A549 (cell line): Measurements from ENCODE around the gene SAP30L. TPM values are rescaled to one million over a fixed set of nuclear protein-coding genes. Genes with fewer than 3 reads are reported as not detected.

Experiments used
- ATAC-seq, 2 experiments: fragments of 200-7000 bp in 1 of 2; fragments of >200 bp in 1 of 2; cut with Nextera tagmentation in 1 of 2; cut with Tn5 transposase in 1 of 2; 3 replicates each; pipeline versions ENCODE4 v1.8.0 to v1.9.1; 2018 to 2020; ENCODE audit warnings: mild to moderate bottlenecking in 1 of 2, moderate library complexity in 1 of 2
- CTCF ChIA-PET: fragments of 300-600 bp; sonication (Branson Sonifier 250); formaldehyde crosslinking; extraction: SDS; loops from one replicate; lab custom pipeline; 2021; ENCODE audit warnings: antibody characterized with exemption, inconsistent platforms; lab: Yijun Ruan, JAX
- POLR2A ChIA-PET: fragments of 350-600 bp; formaldehyde crosslinking; extraction: SDS; loops from one replicate; lab custom pipeline; 2021; ENCODE audit warnings: antibody characterized with exemption, inconsistent platforms; lab: Yijun Ruan, JAX
- DNase-seq, 2 experiments: peaks; one replicate each; pipeline versions ENCODE4 v3.0.0 to v3.0.0-alpha.2; 2011 to 2016; ENCODE audit warnings: low read depth in 1 of 2, low spot score in 1 of 2
- FAIRE-seq: peaks from 2 replicates; lab custom pipeline; 2011; peaks lifted over from hg19 to GRCh38; lab: Jason Lieb, UNC
- H3K27ac ChIP-seq, 2 experiments: fragments of >200 bp; sonication (Bioruptor Twin); formaldehyde crosslinking; 3 replicates each; pipeline ENCODE4 v1.5.1; 2016 to 2017
- H3K4me1 ChIP-seq: fragments of >200 bp; sonication (Bioruptor Twin); formaldehyde crosslinking; 3 replicates; pipeline ENCODE4 v1.6.1; 2016
- H3K4me2 ChIP-seq: fragments of >200 bp; sonication (Bioruptor Twin); formaldehyde crosslinking; 3 replicates; pipeline ENCODE4 v1.6.1; 2016
- H3K4me3 ChIP-seq: fragments of >200 bp; sonication (Bioruptor Twin); formaldehyde crosslinking; 3 replicates; pipeline ENCODE4 v1.5.1; 2016
- H3K9me3 ChIP-seq: fragments of >200 bp; sonication (Bioruptor Twin); formaldehyde crosslinking; 3 replicates; pipeline ENCODE4 v1.6.1; 2016
- CBX2 ChIP-seq: fragments of 200-600 bp; sonication (generic); IDR thresholded peaks from 2 replicates; pipeline ENCODE4 v1.6.1; 2016; ENCODE audit warnings: low read depth, mild to moderate bottlenecking, borderline replicate concordance
- CHD2 ChIP-seq: fragments of 150-350 bp; IDR thresholded peaks from 2 replicates; pipeline ENCODE4 v1.6.1; 2014; ENCODE audit warnings: low read length; ENCODE audit not compliant: partially characterized antibody
- EHMT2 ChIP-seq: fragments of 200-600 bp; sonication (generic); IDR thresholded peaks from 2 replicates; pipeline ENCODE4 v1.6.1; 2016; ENCODE audit warnings: antibody characterized with exemption, low read depth, mild to moderate bottlenecking, moderate library complexity
- HOXA7 ChIP-seq: fragments of 250-450 bp; sonication (Bioruptor Pico); IDR thresholded peaks from 2 replicates; pipeline ENCODE4 v1.5.0; 2020; ENCODE audit warnings: mild to moderate bottlenecking, moderate library complexity
- JUN ChIP-seq, 2 experiments: fragments of >200 bp; sonication (Bioruptor Twin); formaldehyde crosslinking; IDR thresholded peaks; 2 replicates in 1 of 2; 3 replicates in 1 of 2; pipeline ENCODE4 v1.6.1; 2016 to 2017
- KDM1A ChIP-seq: fragments of 200-600 bp; sonication (generic); IDR thresholded peaks from 2 replicates; pipeline ENCODE4 v1.6.1; 2016; ENCODE audit warnings: low read depth, mild to moderate bottlenecking
- MAFK ChIP-seq: fragments of 450-650 bp; IDR thresholded peaks from 2 replicates; pipeline ENCODE4 v1.6.1; 2014; ENCODE audit not compliant: partially characterized antibody
- MAZ ChIP-seq: fragments of 150-350 bp; IDR thresholded peaks from 2 replicates; pipeline ENCODE4 v1.6.1; 2014; ENCODE audit warnings: antibody characterized with exemption, low read depth, low read length, borderline replicate concordance
- POLR2A ChIP-seq: IDR thresholded peaks from 2 replicates; pipeline ENCODE4 v1.6.1; 2012; ENCODE audit warnings: mild to moderate bottlenecking, low read length
- POLR2AphosphoS2 ChIP-seq: conservative IDR thresholded peaks from 2 replicates; pipeline ENCODE4 v1.6.1; 2012; ENCODE audit warnings: low read length, improper control_type of control experiment, inconsistent platforms
- RCOR1 ChIP-seq: fragments of 150-350 bp; IDR thresholded peaks from 2 replicates; pipeline ENCODE4 v1.6.1; 2014; ENCODE audit warnings: antibody characterized with exemption, low read length, low read depth
- RFX5 ChIP-seq: fragments of 450-650 bp; IDR thresholded peaks from 2 replicates; pipeline ENCODE4 v1.7.1; 2014; ENCODE audit warnings: antibody characterized with exemption, mild to moderate bottlenecking, moderate library complexity
- RNF2 ChIP-seq: fragments of 200-600 bp; sonication (generic); IDR thresholded peaks from 2 replicates; pipeline ENCODE4 v1.6.1; 2016; ENCODE audit warnings: low read depth, mild to moderate bottlenecking, antibody characterized with exemption, moderate library complexity, borderline replicate concordance
- TP53 ChIP-seq: fragments of 250-450 bp; sonication (Bioruptor Pico); IDR thresholded peaks from 2 replicates; pipeline ENCODE4 v1.5.0; 2021; ENCODE audit warnings: mild to moderate bottlenecking, moderate library complexity
- ZC3H11A ChIP-seq: fragments of 450-650 bp; IDR thresholded peaks from 2 replicates; pipeline ENCODE4 v1.6.1; 2014; ENCODE audit warnings: antibody characterized with exemption, mild to moderate bottlenecking
- ZFP36 ChIP-seq: fragments of 450-650 bp; IDR thresholded peaks from 2 replicates; pipeline ENCODE4 v1.6.1; 2014; ENCODE audit warnings: borderline replicate concordance; ENCODE audit not compliant: partially characterized antibody
- WGBS: methylation state at CpG from one replicate; pipeline ENCODE4 v1.1.6; 2017; ENCODE audit errors: missing lambda C conversion rate; 5-methylcytosine and 5-hydroxymethylcytosine counted together
- polyA plus RNA-seq, 4 experiments: library from polyadenylated mRNA; depleted of rRNA in 3 of 4; stranded (reverse); fragments of >200 nt; fragmentation: RNase III in 1 of 4; extraction: RNeasy Plus Mini Kit Qiagen cat#74134 plus additional on column Dnase treatment in 1 of 4; gene quantifications; 2 replicates in 3 of 4; 3 replicates in 1 of 4; pipeline ENCODE4 v1.2.3, GENCODE V29; 2011 to 2017
- TF ChIP-seq, protein P1 (sequence below): fragments of >200 bp; sonication (Bioruptor Twin); formaldehyde crosslinking; IDR thresholded peaks from 3 replicates; pipeline ENCODE4 v1.5.1; 2016
- TF ChIP-seq, protein P2 (sequence below): fragments of 150-350 bp; IDR thresholded peaks from 2 replicates; pipeline ENCODE4 v1.6.1; 2014; ENCODE audit warnings: low read depth, mild to moderate bottlenecking, low read length

Gene SAP30L
- polyA plus RNA-seq, 2 of the 4 experiments (the other 2 are of a cell fraction): 24.9 to 50.3 TPM

DNA sequence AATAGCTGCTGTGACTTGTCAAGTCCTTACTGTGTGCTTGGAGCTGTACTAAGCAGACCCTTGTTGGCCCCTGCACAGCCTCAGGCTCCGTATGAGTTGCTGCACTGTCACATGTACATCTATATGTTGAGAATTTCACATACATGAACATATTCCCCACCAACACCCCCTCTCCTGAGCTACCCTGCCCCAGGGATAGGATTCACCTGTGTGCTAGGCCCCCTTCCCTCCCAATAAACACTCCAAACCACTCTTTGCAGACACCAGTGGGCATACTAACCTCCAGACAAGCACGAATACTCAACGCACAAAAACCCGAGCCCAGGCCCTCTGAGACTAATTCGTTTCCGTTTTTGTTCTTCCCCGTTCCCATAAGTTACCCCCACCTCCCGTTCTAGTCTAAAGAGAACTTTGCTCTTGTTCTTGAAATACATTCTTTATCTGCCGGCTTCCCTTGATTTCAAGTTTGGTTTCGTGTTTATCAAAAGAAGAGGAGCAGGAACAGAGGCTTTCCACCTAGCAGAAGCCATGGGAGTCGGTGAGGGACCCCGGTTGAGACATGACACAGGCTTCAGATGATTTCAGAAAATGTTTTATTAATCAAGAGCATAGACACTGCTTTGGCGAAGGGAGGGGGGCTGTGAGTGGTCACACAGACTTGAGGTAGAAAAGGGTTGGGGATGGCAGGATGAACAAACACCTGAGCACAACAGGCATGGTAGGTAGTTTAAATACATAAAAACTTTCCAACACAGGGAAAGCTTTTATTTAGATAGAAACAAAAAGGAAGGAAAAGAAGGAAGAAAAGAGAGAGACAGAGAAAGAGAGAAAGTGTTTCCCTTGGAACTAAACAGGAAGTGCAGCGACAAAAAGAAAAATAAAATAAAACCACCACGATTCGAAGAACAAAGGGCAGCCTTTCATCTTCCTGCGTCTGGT, 28.9 kb downstream of the SAP30L start:
- Histone ChIP-seq H3K4me3 (no peak overlapping the region), H3K27ac (no peak overlapping the region), H3K9me3 (no peaks in the 10 kb centered on the region), H3K4me2 (no peak overlapping the region), H3K4me1 (peaks cover 20% of the 10 kb centered on the region)
- WGBS: 67% methylated on average over 17 of the region's 17 CpGs
- ChIA-PET POLR2A (interaction anchor here (0.6 kb wide), 1 partner anchor 12 kb away, joined by 3 read pairs; no protein-coding TSS in a partner anchor), CTCF (interaction anchor here (0.8 to 19.7 kb wide), 2 partner anchors 47 to 136 kb away, joined by 3 to 304 read pairs; no protein-coding TSS in a partner anchor)
- no peak for TF ChIP-seq JUN (IDR thresholded peaks at IDR 0.05)
- TF ChIP-seq ZC3H11A: no peak
- no peak for TF ChIP-seq MAZ
- no peak for TF ChIP-seq POLR2A
- TF ChIP-seq RCOR1: no peak
- no peak for TF ChIP-seq MAFK
- TF ChIP-seq POLR2AphosphoS2: no peak
- TF ChIP-seq CBX2: no peak
- TF ChIP-seq, protein P1, sequence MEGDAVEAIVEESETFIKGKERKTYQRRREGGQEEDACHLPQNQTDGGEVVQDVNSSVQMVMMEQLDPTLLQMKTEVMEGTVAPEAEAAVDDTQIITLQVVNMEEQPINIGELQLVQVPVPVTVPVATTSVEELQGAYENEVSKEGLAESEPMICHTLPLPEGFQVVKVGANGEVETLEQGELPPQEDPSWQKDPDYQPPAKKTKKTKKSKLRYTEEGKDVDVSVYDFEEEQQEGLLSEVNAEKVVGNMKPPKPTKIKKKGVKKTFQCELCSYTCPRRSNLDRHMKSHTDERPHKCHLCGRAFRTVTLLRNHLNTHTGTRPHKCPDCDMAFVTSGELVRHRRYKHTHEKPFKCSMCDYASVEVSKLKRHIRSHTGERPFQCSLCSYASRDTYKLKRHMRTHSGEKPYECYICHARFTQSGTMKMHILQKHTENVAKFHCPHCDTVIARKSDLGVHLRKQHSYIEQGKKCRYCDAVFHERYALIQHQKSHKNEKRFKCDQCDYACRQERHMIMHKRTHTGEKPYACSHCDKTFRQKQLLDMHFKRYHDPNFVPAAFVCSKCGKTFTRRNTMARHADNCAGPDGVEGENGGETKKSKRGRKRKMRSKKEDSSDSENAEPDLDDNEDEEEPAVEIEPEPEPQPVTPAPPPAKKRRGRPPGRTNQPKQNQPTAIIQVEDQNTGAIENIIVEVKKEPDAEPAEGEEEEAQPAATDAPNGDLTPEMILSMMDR: no peak
- no peak for TF ChIP-seq ZFP36
- no peak for TF ChIP-seq HOXA7 (CRISPR knock-in tag)
- TF ChIP-seq KDM1A: no peak
- TF ChIP-seq TP53 (CRISPR knock-in tag): no peak
- TF ChIP-seq, protein P2, sequence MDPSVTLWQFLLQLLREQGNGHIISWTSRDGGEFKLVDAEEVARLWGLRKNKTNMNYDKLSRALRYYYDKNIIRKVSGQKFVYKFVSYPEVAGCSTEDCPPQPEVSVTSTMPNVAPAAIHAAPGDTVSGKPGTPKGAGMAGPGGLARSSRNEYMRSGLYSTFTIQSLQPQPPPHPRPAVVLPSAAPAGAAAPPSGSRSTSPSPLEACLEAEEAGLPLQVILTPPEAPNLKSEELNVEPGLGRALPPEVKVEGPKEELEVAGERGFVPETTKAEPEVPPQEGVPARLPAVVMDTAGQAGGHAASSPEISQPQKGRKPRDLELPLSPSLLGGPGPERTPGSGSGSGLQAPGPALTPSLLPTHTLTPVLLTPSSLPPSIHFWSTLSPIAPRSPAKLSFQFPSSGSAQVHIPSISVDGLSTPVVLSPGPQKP: no peak
- no peak for TF ChIP-seq RNF2
- TF ChIP-seq EHMT2: no peak
- DNase-seq (no peak), ATAC-seq (no peak), FAIRE-seq (no peak)

DNA sequence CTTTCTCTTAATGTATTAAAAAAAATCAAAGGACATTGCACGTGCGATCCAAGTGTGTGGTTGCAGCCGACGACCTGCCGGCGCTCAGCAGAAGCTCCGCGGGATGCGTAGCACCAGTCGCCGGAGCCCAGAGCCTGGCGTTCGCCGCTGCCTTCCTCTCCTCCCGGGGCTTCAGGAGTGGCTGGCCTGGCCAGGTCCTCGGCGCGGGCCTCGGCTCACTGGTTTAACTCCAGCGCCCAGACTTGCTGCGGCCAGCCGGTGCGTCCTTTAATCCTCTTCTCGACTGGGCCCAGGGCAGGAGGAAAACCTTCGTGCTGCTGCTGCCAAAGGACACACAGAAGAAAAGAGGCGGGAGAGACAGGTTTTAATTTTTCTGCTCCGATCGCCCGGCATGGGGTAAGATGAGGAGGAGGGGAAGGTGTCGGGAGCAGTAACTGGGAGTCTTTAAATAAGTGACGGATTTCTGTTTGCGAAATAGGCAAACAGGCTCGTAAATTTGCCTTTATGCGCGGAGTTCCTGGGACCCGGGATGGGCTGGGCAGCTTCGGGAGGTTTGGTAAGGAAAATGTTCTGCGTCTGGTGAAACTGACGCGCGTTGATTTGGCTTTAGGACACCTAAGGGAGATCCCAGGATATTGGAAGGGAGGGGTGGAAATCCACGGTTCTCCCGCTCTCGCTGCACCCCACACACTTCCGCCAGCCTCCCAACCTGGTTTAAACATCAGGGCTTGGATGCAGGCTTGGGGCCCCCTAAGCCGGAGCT, 30.0 kb downstream of the SAP30L start:
- no peak for TF ChIP-seq CHD2
- no peak for TF ChIP-seq RFX5
- TF ChIP-seq, all 56 proteins: peak for 0
- WGBS: 68% methylated on average over 46 of the region's 46 CpGs
- 0 out of 3 replicates have a peak overlapping the region, but pooled peaks have one; percentile 18 for H3K4me3 ChIP-seq
- DNase-seq: no peak
- no peak for ATAC-seq
- no peak overlapping the region for H3K27ac ChIP-seq
- no peaks in the 10 kb centered on the region for H3K9me3 ChIP-seq
- no peak for FAIRE-seq
- ChIA-PET POLR2A (no interaction called here), CTCF (interaction anchor here (1.2 to 19.7 kb wide), 4 partner anchors 8 to 135 kb away, joined by 4 to 304 read pairs (median 4); no protein-coding TSS in a partner anchor)
- peak overlapping the region; percentile 51 for H3K4me2 ChIP-seq
- peaks cover 18% of the 10 kb centered on the region for H3K4me1 ChIP-seq
